GM23338 (cell line): Measurements from ENCODE around the gene ZXDC. TPM values are rescaled to one million over a fixed set of nuclear protein-coding genes. Genes with fewer than 3 reads are reported as not detected.

ENCODE experiments used
- ATAC-seq: fragments of 200-7000 bp; cut with Tn5 transposase; 3 replicates; pipeline ENCODE4 v1.9.1; 2020
- DNase-seq: peaks from one replicate; pipeline ENCODE4 v3.0.0-alpha.2; 2015; ENCODE audit warnings: low spot score
- H2AFZ ChIP-seq: fragments of 200-600 bp; sonication (generic); 2 replicates; pipeline ENCODE4 v1.8.0; 2016; ENCODE audit warnings: antibody characterized with exemption, mild to moderate bottlenecking, moderate library complexity
- H3F3A ChIP-seq: fragments of 200-600 bp; sonication (generic); replicated peaks from 2 replicates; pipeline ENCODE4 v1.8.0; 2017; ENCODE audit warnings: antibody characterized with exemption, mixed run types, low read depth
- H3K27ac ChIP-seq: fragments of 200-600 bp; sonication (generic); 2 replicates; pipeline ENCODE4 v1.6.1; 2016; ENCODE audit warnings: low read depth
- H3K27me3 ChIP-seq: fragments of 200-600 bp; sonication (generic); 2 replicates; pipeline ENCODE4 v1.8.0; 2016; ENCODE audit warnings: mild to moderate bottlenecking, mixed run types, moderate library complexity; ENCODE audit not compliant: insufficient read depth
- H3K36me3 ChIP-seq: fragments of 200-600 bp; sonication (generic); 2 replicates; pipeline ENCODE4 v1.8.0; 2016; ENCODE audit warnings: mild to moderate bottlenecking; ENCODE audit not compliant: insufficient read depth
- H3K4me1 ChIP-seq: fragments of 200-600 bp; sonication (generic); 2 replicates; pipeline ENCODE4 v1.8.0; 2016; ENCODE audit warnings: mild to moderate bottlenecking, moderate library complexity; ENCODE audit not compliant: insufficient read depth
- H3K4me2 ChIP-seq: fragments of 200-600 bp; sonication (generic); 2 replicates; pipeline ENCODE4 v1.7.1; 2017; ENCODE audit warnings: mixed run types
- H3K4me3 ChIP-seq: fragments of 200-600 bp; sonication (generic); 2 replicates; pipeline ENCODE4 v1.6.1; 2016; ENCODE audit warnings: mixed run types
- H3K79me2 ChIP-seq: fragments of 200-600 bp; sonication (generic); replicated peaks from 2 replicates; pipeline ENCODE4 v1.8.0; 2017; ENCODE audit warnings: mild to moderate bottlenecking; ENCODE audit not compliant: insufficient read depth
- H3K9me2 ChIP-seq: fragments of 200-600 bp; sonication (generic); 2 replicates; pipeline ENCODE4 v1.8.0; 2017; ENCODE audit not compliant: insufficient read depth
- H4K20me1 ChIP-seq: fragments of 200-600 bp; sonication (generic); replicated peaks from 2 replicates; pipeline ENCODE4 v1.8.0; 2017; ENCODE audit warnings: mild to moderate bottlenecking; ENCODE audit not compliant: insufficient read depth
- H3K27ac Mint-ChIP-seq: 2 replicates; pipeline ENCODE4 v1.8.0; 2020; ENCODE audit warnings: inconsistent platforms, mild to moderate bottlenecking, moderate library complexity, mixed read lengths
- H3K27me3 Mint-ChIP-seq: 3 replicates; pipeline ENCODE4 v1.8.0; 2022; ENCODE audit warnings: low read depth, mild to moderate bottlenecking, moderate library complexity, mixed read lengths, inconsistent platforms; ENCODE audit not compliant: insufficient read depth, poor library complexity
- H3K36me3 Mint-ChIP-seq: 3 replicates; pipeline ENCODE4 v1.8.0; 2021; ENCODE audit warnings: low read depth, mild to moderate bottlenecking, inconsistent platforms, moderate library complexity, mixed read lengths
- H3K4me1 Mint-ChIP-seq: 3 replicates; pipeline ENCODE4 v1.8.0; 2020; ENCODE audit warnings: mild to moderate bottlenecking, inconsistent platforms, mixed read lengths
- H3K4me3 Mint-ChIP-seq: 3 replicates; pipeline ENCODE4 v1.8.0; 2021; ENCODE audit warnings: moderate library complexity, mild to moderate bottlenecking, inconsistent platforms, mixed read lengths
- H3K9me3 Mint-ChIP-seq: 3 replicates; pipeline ENCODE4 v1.8.0; 2020; ENCODE audit warnings: moderate library complexity, mild to moderate bottlenecking, inconsistent platforms, mixed read lengths
- EZH2phosphoT487 ChIP-seq: fragments of 200-600 bp; sonication (generic); IDR thresholded peaks from one replicate; pipeline ENCODE4 v1.8.1; 2018; ENCODE audit warnings: antibody characterized with exemption; ENCODE audit not compliant: unreplicated experiment
- JUNB ChIP-seq: IDR thresholded peaks from one replicate; pipeline ENCODE4 v1.6.1; 2016; ENCODE audit warnings: antibody characterized with exemption; ENCODE audit not compliant: unreplicated experiment
- STAT1 ChIP-seq: IDR thresholded peaks from one replicate; pipeline ENCODE4 v1.6.1; 2016; ENCODE audit warnings: antibody characterized with exemption; ENCODE audit not compliant: unreplicated experiment
- polyA plus RNA-seq: library from polyadenylated mRNA; unstranded; fragments of >200 nt; fragmentation: Nextera tagmentation; extraction: Ambion mirVana; gene quantifications from 2 replicates; pipeline ENCODE4 v1.2.1, GENCODE V29; 2016
- total RNA-seq: library from RNA; depleted of rRNA; stranded (reverse); fragments of >200 nt; shearing (Covaris generic); gene quantifications from 2 replicates; pipeline ENCODE4 v1.2.3, GENCODE V29; 2014
- TF ChIP-seq, protein P1 (sequence below): IDR thresholded peaks from one replicate; pipeline ENCODE4 v1.6.1; 2018; ENCODE audit warnings: antibody characterized with exemption; ENCODE audit not compliant: unreplicated experiment
- TF ChIP-seq, protein P2 (sequence below): fragments of 250-450 bp; sonication (Bioruptor Pico); IDR thresholded peaks from 2 replicates; pipeline ENCODE4 v1.5.0; 2020; ENCODE audit warnings: mild to moderate bottlenecking, moderate library complexity

ZXDC gene
- total and polyA plus RNA-seq, 2 experiments from 2014 or later: 5.7 to 45.1 TPM

DNA sequence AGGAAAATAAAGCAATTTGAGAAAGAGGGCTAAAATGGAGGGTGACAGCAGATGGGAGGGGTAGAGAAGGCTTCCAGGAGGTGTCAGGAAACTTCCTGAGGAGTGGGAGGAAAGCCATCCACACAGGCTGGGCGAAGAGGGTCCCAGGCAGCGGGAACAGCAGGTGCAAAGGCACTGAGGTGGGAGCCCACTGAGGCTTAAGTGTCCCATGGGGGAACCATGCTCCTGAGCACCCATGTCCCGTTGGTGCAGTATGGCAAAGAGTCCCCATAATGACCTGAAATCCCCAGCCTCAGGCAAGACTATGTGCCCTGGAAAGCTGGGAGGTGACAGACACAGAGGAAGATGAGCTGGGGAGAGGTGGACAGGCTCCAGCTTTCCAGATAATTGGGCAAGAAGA lies 50.9 kb downstream of the ZXDC start:
- no peak for DNase-seq
- no peaks in the 10 kb centered on the region for H3K4me1 ChIP-seq
- no peak overlapping the region for H3K27ac ChIP-seq
- no peaks in the 10 kb centered on the region for H3K36me3 ChIP-seq
- no peak overlapping the region for H2AFZ ChIP-seq
- TF ChIP-seq, protein P1, sequence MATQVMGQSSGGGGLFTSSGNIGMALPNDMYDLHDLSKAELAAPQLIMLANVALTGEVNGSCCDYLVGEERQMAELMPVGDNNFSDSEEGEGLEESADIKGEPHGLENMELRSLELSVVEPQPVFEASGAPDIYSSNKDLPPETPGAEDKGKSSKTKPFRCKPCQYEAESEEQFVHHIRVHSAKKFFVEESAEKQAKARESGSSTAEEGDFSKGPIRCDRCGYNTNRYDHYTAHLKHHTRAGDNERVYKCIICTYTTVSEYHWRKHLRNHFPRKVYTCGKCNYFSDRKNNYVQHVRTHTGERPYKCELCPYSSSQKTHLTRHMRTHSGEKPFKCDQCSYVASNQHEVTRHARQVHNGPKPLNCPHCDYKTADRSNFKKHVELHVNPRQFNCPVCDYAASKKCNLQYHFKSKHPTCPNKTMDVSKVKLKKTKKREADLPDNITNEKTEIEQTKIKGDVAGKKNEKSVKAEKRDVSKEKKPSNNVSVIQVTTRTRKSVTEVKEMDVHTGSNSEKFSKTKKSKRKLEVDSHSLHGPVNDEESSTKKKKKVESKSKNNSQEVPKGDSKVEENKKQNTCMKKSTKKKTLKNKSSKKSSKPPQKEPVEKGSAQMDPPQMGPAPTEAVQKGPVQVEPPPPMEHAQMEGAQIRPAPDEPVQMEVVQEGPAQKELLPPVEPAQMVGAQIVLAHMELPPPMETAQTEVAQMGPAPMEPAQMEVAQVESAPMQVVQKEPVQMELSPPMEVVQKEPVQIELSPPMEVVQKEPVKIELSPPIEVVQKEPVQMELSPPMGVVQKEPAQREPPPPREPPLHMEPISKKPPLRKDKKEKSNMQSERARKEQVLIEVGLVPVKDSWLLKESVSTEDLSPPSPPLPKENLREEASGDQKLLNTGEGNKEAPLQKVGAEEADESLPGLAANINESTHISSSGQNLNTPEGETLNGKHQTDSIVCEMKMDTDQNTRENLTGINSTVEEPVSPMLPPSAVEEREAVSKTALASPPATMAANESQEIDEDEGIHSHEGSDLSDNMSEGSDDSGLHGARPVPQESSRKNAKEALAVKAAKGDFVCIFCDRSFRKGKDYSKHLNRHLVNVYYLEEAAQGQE: no peak
- TF ChIP-seq STAT1 (no peak), EZH2phosphoT487 (no peak), JUNB (no peak)
- TF ChIP-seq, protein P2, sequence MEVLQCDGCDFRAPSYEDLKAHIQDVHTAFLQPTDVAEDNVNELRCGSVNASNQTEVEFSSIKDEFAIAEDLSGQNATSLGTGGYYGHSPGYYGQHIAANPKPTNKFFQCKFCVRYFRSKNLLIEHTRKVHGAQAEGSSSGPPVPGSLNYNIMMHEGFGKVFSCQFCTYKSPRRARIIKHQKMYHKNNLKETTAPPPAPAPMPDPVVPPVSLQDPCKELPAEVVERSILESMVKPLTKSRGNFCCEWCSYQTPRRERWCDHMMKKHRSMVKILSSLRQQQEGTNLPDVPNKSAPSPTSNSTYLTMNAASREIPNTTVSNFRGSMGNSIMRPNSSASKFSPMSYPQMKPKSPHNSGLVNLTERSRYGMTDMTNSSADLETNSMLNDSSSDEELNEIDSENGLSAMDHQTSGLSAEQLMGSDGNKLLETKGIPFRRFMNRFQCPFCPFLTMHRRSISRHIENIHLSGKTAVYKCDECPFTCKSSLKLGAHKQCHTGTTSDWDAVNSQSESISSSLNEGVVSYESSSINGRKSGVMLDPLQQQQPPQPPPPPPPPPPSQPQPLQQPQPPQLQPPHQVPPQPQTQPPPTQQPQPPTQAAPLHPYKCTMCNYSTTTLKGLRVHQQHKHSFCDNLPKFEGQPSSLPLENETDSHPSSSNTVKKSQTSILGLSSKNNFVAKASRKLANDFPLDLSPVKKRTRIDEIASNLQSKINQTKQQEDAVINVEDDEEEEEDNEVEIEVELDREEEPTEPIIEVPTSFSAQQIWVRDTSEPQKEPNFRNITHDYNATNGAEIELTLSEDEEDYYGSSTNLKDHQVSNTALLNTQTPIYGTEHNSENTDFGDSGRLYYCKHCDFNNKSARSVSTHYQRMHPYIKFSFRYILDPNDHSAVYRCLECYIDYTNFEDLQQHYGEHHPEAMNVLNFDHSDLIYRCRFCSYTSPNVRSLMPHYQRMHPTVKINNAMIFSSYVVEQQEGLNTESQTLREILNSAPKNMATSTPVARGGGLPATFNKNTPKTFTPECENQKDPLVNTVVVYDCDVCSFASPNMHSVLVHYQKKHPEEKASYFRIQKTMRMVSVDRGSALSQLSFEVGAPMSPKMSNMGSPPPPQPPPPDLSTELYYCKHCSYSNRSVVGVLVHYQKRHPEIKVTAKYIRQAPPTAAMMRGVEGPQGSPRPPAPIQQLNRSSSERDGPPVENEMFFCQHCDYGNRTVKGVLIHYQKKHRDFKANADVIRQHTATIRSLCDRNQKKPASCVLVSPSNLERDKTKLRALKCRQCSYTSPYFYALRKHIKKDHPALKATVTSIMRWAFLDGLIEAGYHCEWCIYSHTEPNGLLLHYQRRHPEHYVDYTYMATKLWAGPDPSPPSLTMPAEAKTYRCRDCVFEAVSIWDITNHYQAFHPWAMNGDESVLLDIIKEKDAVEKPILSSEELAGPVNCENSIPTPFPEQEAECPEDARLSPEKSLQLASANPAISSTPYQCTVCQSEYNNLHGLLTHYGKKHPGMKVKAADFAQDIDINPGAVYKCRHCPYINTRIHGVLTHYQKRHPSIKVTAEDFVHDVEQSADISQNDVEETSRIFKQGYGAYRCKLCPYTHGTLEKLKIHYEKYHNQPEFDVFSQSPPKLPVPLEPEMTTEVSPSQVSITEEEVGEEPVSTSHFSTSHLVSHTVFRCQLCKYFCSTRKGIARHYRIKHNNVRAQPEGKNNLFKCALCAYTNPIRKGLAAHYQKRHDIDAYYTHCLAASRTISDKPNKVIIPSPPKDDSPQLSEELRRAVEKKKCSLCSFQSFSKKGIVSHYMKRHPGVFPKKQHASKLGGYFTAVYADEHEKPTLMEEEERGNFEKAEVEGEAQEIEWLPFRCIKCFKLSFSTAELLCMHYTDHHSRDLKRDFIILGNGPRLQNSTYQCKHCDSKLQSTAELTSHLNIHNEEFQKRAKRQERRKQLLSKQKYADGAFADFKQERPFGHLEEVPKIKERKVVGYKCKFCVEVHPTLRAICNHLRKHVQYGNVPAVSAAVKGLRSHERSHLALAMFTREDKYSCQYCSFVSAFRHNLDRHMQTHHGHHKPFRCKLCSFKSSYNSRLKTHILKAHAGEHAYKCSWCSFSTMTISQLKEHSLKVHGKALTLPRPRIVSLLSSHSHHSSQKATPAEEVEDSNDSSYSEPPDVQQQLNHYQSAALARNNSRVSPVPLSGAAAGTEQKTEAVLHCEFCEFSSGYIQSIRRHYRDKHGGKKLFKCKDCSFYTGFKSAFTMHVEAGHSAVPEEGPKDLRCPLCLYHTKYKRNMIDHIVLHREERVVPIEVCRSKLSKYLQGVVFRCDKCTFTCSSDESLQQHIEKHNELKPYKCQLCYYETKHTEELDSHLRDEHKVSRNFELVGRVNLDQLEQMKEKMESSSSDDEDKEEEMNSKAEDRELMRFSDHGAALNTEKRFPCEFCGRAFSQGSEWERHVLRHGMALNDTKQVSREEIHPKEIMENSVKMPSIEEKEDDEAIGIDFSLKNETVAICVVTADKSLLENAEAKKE: no peak
- H3K27me3 ChIP-seq: no peaks in the 10 kb centered on the region
- no peak overlapping the region for H3K4me3 Mint-ChIP-seq
- peaks cover 7% of the 10 kb centered on the region for H3K4me1 Mint-ChIP-seq
- H3K9me2 ChIP-seq: 0 out of 2 replicates have a peak, but pooled peaks cover 4% of the 10 kb centered on the region
- no peaks in the 10 kb centered on the region for H3K79me2 ChIP-seq
- peaks cover 20% of the 10 kb centered on the region; the same call in 2 of the 3 replicates for H3K9me3 Mint-ChIP-seq
- no peak overlapping the region for H3K4me2 ChIP-seq
- no peak overlapping the region; the same call in 1 of the 2 replicates for H3K27ac Mint-ChIP-seq
- H3K36me3 Mint-ChIP-seq: peaks cover 7% of the 10 kb centered on the region; the same call in 2 of the 3 replicates
- H3F3A ChIP-seq: no peaks in the 10 kb centered on the region
- no peak overlapping the region for H3K4me3 ChIP-seq
- no peak for ATAC-seq
- H3K27me3 Mint-ChIP-seq: peaks cover 8% of the 10 kb centered on the region
- no peaks in the 10 kb centered on the region for H4K20me1 ChIP-seq
